Cardiac muscle cell (in vitro differentiated cells and primary cell): ENCODE results near the gene CA5B. TPM values are rescaled to one million over a fixed set of nuclear protein-coding genes. Genes with fewer than 3 reads are reported as not detected.

Experiments used
- DNase-seq, 2 donors: peaks; one replicate each; pipeline versions ENCODE4 v3.0.0 to v3.0.0-alpha.2; 2010 to 2017; ENCODE audit warnings: low read depth in 1 of 2, low spot score in 1 of 2
- H3K27ac ChIP-seq: fragments of 200-600 bp; sonication (generic); 2 replicates; pipeline ENCODE4 v1.5.1; 2016
- H3K27me3 ChIP-seq: fragments of 200-600 bp; sonication (generic); 2 replicates; pipeline ENCODE4 v1.6.0; 2016; ENCODE audit warnings: control low read depth
- H3K36me3 ChIP-seq: fragments of 200-600 bp; sonication (generic); 2 replicates; pipeline ENCODE4 v1.5.1; 2016; ENCODE audit warnings: control low read depth
- H3K4me1 ChIP-seq: fragments of 200-600 bp; sonication (generic); 2 replicates; pipeline ENCODE4 v1.8.1; 2017; ENCODE audit warnings: low read depth, mild to moderate bottlenecking, mixed run types
- H3K4me3 ChIP-seq: fragments of 200-600 bp; sonication (generic); 2 replicates; pipeline ENCODE4 v1.5.1; 2016; ENCODE audit warnings: mild to moderate bottlenecking
- H3K9me3 ChIP-seq: fragments of 200-600 bp; sonication (generic); 2 replicates; pipeline ENCODE4 v1.5.1; 2017; ENCODE audit warnings: low read depth, mild to moderate bottlenecking, control low read depth
- polyA plus RNA-seq: library from polyadenylated mRNA; unstranded; fragments of >200 nt; fragmentation: Nextera tagmentation; extraction: Ambion mirVana; gene quantifications from 2 replicates; pipeline ENCODE4 v1.2.1, GENCODE V29; 2016
- total RNA-seq: library from RNA; depleted of rRNA; stranded (reverse); fragments of >200 nt; gene quantifications from 2 replicates; pipeline ENCODE4 v1.2.3, GENCODE V29; 2016
- TF ChIP-seq, protein P1 (sequence below): IDR thresholded peaks from 2 replicates; pipeline ENCODE4 v1.5.1; 2012; ENCODE audit warnings: low read depth, mild to moderate bottlenecking, low read length

The CA5B gene
- total and polyA plus RNA-seq, 2 experiments from 2014 or later, result 7.1 to 9.9 TPM

DNA sequence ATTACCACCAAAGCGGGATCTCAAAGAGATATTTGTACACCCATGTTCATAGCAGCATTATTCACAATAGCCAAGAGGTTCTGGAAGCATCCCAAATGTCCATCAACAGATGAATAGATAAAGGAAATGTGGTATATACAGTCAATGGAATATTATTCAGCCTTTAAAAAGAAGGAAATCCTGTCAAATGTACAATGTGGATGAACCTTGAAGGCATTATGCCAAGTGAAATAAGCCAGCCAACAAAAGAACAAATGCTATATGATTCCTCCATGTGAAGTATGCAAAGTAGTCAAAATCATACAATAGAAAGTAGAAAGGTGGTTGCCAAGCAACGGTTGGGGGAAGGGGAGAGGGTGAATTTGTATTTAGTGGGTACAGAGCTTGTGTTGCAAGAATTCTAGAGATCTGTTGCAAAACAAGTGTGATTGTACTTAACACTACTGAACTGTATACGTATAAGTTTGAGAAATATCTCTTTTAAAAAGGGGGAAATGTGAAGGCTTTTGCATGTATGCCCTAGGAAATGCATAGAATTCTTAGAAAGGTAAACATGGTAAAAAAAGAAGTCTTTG lies 47.2 kb downstream of the CA5B start:
- no peaks in the 10 kb centered on the region for H3K27me3 ChIP-seq
- H3K4me3 ChIP-seq, result no peak overlapping the region
- H3K4me1 ChIP-seq, result no peaks in the 10 kb centered on the region
- H3K9me3 ChIP-seq, result no peaks in the 10 kb centered on the region
- no peak overlapping the region for H3K27ac ChIP-seq
- H3K36me3 ChIP-seq, result peaks cover 16% of the 10 kb centered on the region
- TF ChIP-seq, protein P1, sequence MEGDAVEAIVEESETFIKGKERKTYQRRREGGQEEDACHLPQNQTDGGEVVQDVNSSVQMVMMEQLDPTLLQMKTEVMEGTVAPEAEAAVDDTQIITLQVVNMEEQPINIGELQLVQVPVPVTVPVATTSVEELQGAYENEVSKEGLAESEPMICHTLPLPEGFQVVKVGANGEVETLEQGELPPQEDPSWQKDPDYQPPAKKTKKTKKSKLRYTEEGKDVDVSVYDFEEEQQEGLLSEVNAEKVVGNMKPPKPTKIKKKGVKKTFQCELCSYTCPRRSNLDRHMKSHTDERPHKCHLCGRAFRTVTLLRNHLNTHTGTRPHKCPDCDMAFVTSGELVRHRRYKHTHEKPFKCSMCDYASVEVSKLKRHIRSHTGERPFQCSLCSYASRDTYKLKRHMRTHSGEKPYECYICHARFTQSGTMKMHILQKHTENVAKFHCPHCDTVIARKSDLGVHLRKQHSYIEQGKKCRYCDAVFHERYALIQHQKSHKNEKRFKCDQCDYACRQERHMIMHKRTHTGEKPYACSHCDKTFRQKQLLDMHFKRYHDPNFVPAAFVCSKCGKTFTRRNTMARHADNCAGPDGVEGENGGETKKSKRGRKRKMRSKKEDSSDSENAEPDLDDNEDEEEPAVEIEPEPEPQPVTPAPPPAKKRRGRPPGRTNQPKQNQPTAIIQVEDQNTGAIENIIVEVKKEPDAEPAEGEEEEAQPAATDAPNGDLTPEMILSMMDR, result no peak
- DNase-seq, result no peak

- no peaks in the 10 kb centered on the region for H3K27me3 ChIP-seq
Measured at GRCh38 chrX:15786915-15787314, 48.8 kb downstream of the CA5B start.

GRCh38 chrX:15789979-15790768 lies 52.1 kb downstream of the CA5B start, which contains the start of gene ZRSR2:
TSS of gene ZRSR2 (plus strand) at chrX:15790484. CDS start at chrX:15790496, 12 bp downstream.
- Histone ChIP-seq H3K4me3 (peak within 1 kb of the TSS; percentile 55), H3K9me3 (no peaks in the 10 kb centered on the region), H3K27me3 (no peaks in the 10 kb centered on the region), H3K36me3 (peaks cover 7% of the 10 kb centered on the region), H3K4me1 (peaks cover 4% of the 10 kb centered on the region), H3K27ac (peak within 1 kb of the TSS; percentile 29)
- peak; percentile 77 to 93 for DNase-seq
- TF ChIP-seq, protein P1, result no peak

More at GRCh38 chrX:15786915-15787314, 48.8 kb downstream of the CA5B start:
- DNase-seq, result no peak
- Histone ChIP-seq H3K9me3 (no peaks in the 10 kb centered on the region), H3K36me3 (peaks cover 16% of the 10 kb centered on the region), H3K4me1 (peaks cover 4% of the 10 kb centered on the region), H3K4me3 (no peak overlapping the region), H3K27ac (no peak overlapping the region)
- TF ChIP-seq, protein P1, result no peak

GRCh38 chrX:15790769-15791290 lies 52.8 kb downstream of the CA5B start:
- Histone ChIP-seq H3K9me3 (no peaks in the 10 kb centered on the region), H3K27ac (peak overlapping the region; percentile 21), H3K4me1 (peaks cover 4% of the 10 kb centered on the region), H3K36me3 (peaks cover 7% of the 10 kb centered on the region), H3K4me3 (peak overlapping the region; percentile 55), H3K27me3 (no peaks in the 10 kb centered on the region)
- peak; percentile 1 to 3 for DNase-seq
- TF ChIP-seq, protein P1, result no peak

GRCh38 chrX:15797707-15798106 lies 59.6 kb downstream of the CA5B start:
- peaks cover 16% of the 10 kb centered on the region for H3K36me3 ChIP-seq
- H3K4me3 ChIP-seq, result no peak overlapping the region
- no peak for DNase-seq
- no peaks in the 10 kb centered on the region for H3K9me3 ChIP-seq
- no peaks in the 10 kb centered on the region for H3K4me1 ChIP-seq
- no peak overlapping the region for H3K27ac ChIP-seq
- TF ChIP-seq, protein P1, result no peak
- H3K27me3 ChIP-seq, result no peaks in the 10 kb centered on the region
